WTC11 (cell line): ENCODE data around the gene MIER2. TPM values are rescaled to one million over a fixed set of nuclear protein-coding genes. Genes with fewer than 3 reads are reported as not detected.
"Not testable (repeated sequence)": the region's sequence is repeated elsewhere in the genome, so short reads cannot be mapped to it uniquely, and the experiment has no call there.

Experiments
- ATAC-seq: fragments of 200-7000 bp; cut with Tn5 transposase; 2 replicates; pipeline ENCODE4 v1.10.0; 2021; ENCODE audit warnings: mild to moderate bottlenecking, moderate library complexity
- CTCF ChIA-PET: fragments of 300-600 bp; sonication (Branson Sonifier 250); formaldehyde crosslinking; loops from one replicate; lab custom pipeline; 2021; ENCODE audit warnings: antibody characterized with exemption; lab: Charles Lee
- POLR2A ChIA-PET: fragments of 350-600 bp; sonication (Branson Sonifier 250); formaldehyde crosslinking; loops from one replicate; lab custom pipeline; 2021; ENCODE audit warnings: antibody characterized with exemption; lab: Charles Lee
- DNase-seq: peaks from one replicate; pipeline ENCODE4 v3.0.0; 2021; ENCODE audit warnings: low spot score
- H3K27ac Mint-ChIP-seq: 2 replicates; pipeline ENCODE4 v1.8.0; 2021; ENCODE audit warnings: mixed read lengths
- H3K27me3 Mint-ChIP-seq: 2 replicates; pipeline ENCODE4 v1.8.0; 2021; ENCODE audit warnings: low read depth, mild to moderate bottlenecking, moderate library complexity, mixed read lengths
- H3K36me3 Mint-ChIP-seq: 2 replicates; pipeline ENCODE4 v1.8.0; 2021; ENCODE audit warnings: mixed read lengths
- H3K4me1 Mint-ChIP-seq: 2 replicates; pipeline ENCODE4 v1.8.0; 2022; ENCODE audit warnings: mixed read lengths
- H3K4me3 Mint-ChIP-seq: 2 replicates; pipeline ENCODE4 v1.8.0; 2021; ENCODE audit warnings: mild to moderate bottlenecking, moderate library complexity, mixed read lengths
- H3K9me3 Mint-ChIP-seq: 2 replicates; pipeline ENCODE4 v1.8.0; 2021; ENCODE audit warnings: mixed read lengths
- CREM ChIP-seq: sonication (generic); formaldehyde crosslinking; IDR thresholded peaks from 2 replicates; pipeline ENCODE4 v1.8.1; 2022; ENCODE audit warnings: mild to moderate bottlenecking, missing genetic modification reagents, moderate library complexity
- ELF4 ChIP-seq: sonication (generic); formaldehyde crosslinking; IDR thresholded peaks from 2 replicates; pipeline ENCODE4 v1.8.1; 2022; ENCODE audit warnings: low read depth, mild to moderate bottlenecking, moderate library complexity, missing genetic modification reagents
- FOXP1 ChIP-seq: sonication (generic); formaldehyde crosslinking; IDR thresholded peaks from 2 replicates; pipeline ENCODE4 v1.8.0; 2022; ENCODE audit warnings: missing genetic modification reagents, mild to moderate bottlenecking, moderate library complexity, borderline replicate concordance
- MYBL2 ChIP-seq: sonication (generic); formaldehyde crosslinking; IDR thresholded peaks from 2 replicates; pipeline ENCODE4 v1.8.1; 2023; ENCODE audit warnings: mild to moderate bottlenecking, moderate library complexity, missing genetic modification reagents
- PRDM15 ChIP-seq: sonication (generic); formaldehyde crosslinking; IDR thresholded peaks from 2 replicates; pipeline ENCODE4 v1.8.0; 2022; ENCODE audit warnings: missing genetic modification reagents
- PRRX2 ChIP-seq: fragments of 250-450 bp; sonication (Bioruptor Pico); IDR thresholded peaks from 2 replicates; pipeline ENCODE4 v1.8.0; 2021; ENCODE audit warnings: mild to moderate bottlenecking
- RELA ChIP-seq: sonication (generic); formaldehyde crosslinking; IDR thresholded peaks from 2 replicates; pipeline ENCODE4 v1.8.1; 2022; ENCODE audit warnings: missing genetic modification reagents, mild to moderate bottlenecking, borderline replicate concordance
- RORB ChIP-seq: fragments of 250-450 bp; sonication (Bioruptor Pico); IDR thresholded peaks from 2 replicates; pipeline ENCODE4 v1.9.0; 2021; ENCODE audit warnings: mild to moderate bottlenecking
- SP1 ChIP-seq: sonication (generic); formaldehyde crosslinking; conservative IDR thresholded peaks from 2 replicates; pipeline ENCODE4 v1.8.1; 2022; ENCODE audit warnings: missing genetic modification reagents
- ZNF219 ChIP-seq: sonication (generic); formaldehyde crosslinking; IDR thresholded peaks from 2 replicates; pipeline ENCODE4 v1.8.0; 2023; ENCODE audit warnings: missing genetic modification reagents, mild to moderate bottlenecking, borderline replicate concordance
- ZNF232 ChIP-seq: sonication (generic); formaldehyde crosslinking; IDR thresholded peaks from 2 replicates; pipeline ENCODE4 v1.8.0; 2022; ENCODE audit warnings: mild to moderate bottlenecking, missing genetic modification reagents
- total RNA-seq: library from RNA; stranded (reverse); gene quantifications from 3 replicates; pipeline ENCODE4 v1.2.3, GENCODE V29; 2021
- TF ChIP-seq, protein P1 (sequence below): fragments of 250-450 bp; sonication (Bioruptor Pico); IDR thresholded peaks from 2 replicates; pipeline ENCODE4 v1.9.0; 2021; ENCODE audit warnings: mild to moderate bottlenecking, borderline replicate concordance
- TF ChIP-seq, protein P2 (sequence below): sonication (generic); formaldehyde crosslinking; IDR thresholded peaks from 2 replicates; pipeline ENCODE4 v1.8.1; 2022; ENCODE audit warnings: low read depth, missing genetic modification reagents, borderline replicate concordance

Gene MIER2
- total RNA-seq, 1 experiment from 2014 or later: 56.3 TPM

GRCh38 chr19:273393-273792 is 71.2 kb downstream of the MIER2 start (continued):
- TF ChIP-seq PRDM15 (CRISPR knock-in tag) (no peak), FOXP1 (CRISPR knock-in tag) (no peak)
- TF ChIP-seq, protein P1, sequence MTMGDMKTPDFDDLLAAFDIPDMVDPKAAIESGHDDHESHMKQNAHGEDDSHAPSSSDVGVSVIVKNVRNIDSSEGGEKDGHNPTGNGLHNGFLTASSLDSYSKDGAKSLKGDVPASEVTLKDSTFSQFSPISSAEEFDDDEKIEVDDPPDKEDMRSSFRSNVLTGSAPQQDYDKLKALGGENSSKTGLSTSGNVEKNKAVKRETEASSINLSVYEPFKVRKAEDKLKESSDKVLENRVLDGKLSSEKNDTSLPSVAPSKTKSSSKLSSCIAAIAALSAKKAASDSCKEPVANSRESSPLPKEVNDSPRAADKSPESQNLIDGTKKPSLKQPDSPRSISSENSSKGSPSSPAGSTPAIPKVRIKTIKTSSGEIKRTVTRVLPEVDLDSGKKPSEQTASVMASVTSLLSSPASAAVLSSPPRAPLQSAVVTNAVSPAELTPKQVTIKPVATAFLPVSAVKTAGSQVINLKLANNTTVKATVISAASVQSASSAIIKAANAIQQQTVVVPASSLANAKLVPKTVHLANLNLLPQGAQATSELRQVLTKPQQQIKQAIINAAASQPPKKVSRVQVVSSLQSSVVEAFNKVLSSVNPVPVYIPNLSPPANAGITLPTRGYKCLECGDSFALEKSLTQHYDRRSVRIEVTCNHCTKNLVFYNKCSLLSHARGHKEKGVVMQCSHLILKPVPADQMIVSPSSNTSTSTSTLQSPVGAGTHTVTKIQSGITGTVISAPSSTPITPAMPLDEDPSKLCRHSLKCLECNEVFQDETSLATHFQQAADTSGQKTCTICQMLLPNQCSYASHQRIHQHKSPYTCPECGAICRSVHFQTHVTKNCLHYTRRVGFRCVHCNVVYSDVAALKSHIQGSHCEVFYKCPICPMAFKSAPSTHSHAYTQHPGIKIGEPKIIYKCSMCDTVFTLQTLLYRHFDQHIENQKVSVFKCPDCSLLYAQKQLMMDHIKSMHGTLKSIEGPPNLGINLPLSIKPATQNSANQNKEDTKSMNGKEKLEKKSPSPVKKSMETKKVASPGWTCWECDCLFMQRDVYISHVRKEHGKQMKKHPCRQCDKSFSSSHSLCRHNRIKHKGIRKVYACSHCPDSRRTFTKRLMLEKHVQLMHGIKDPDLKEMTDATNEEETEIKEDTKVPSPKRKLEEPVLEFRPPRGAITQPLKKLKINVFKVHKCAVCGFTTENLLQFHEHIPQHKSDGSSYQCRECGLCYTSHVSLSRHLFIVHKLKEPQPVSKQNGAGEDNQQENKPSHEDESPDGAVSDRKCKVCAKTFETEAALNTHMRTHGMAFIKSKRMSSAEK (CRISPR knock-in tag): no peak

GRCh38 chr19:271856-272255 is 72.7 kb downstream of the MIER2 start:
- ChIA-PET POLR2A (no interaction called here), CTCF (no interaction called here)

GRCh38 chr19:270766-271318 is 73.8 kb downstream of the MIER2 start:
- H3K4me1 Mint-ChIP-seq: peaks cover 14% of the 10 kb centered on the region
- CTCF ChIA-PET, H3K27ac Mint-ChIP-seq, ATAC-seq, H3K4me3 Mint-ChIP-seq, H3K9me3 Mint-ChIP-seq, DNase-seq, H3K36me3 Mint-ChIP-seq, POLR2A ChIA-PET: not testable (repeated sequence)
- peaks cover 26% of the 10 kb centered on the region for H3K27me3 Mint-ChIP-seq

More at GRCh38 chr19:271856-272255, 72.7 kb downstream of the MIER2 start:
- H3K9me3 Mint-ChIP-seq: no peaks in the 10 kb centered on the region
- H3K27ac Mint-ChIP-seq: no peak overlapping the region
- H3K4me1 Mint-ChIP-seq: peaks cover 10% of the 10 kb centered on the region
- peaks cover 16% of the 10 kb centered on the region for H3K27me3 Mint-ChIP-seq
- no peak for ATAC-seq
- TF ChIP-seq RORB (CRISPR knock-in tag) (no peak), CREM (CRISPR knock-in tag) (no peak), ELF4 (CRISPR knock-in tag) (no peak), MYBL2 (CRISPR knock-in tag) (no peak), PRRX2 (CRISPR knock-in tag) (no peak), ZNF232 (CRISPR knock-in tag) (no peak), RELA (CRISPR knock-in tag) (no peak), ZNF219 (CRISPR knock-in tag) (no peak), SP1 (CRISPR knock-in tag) (no peak)
- TF ChIP-seq, protein P2, sequence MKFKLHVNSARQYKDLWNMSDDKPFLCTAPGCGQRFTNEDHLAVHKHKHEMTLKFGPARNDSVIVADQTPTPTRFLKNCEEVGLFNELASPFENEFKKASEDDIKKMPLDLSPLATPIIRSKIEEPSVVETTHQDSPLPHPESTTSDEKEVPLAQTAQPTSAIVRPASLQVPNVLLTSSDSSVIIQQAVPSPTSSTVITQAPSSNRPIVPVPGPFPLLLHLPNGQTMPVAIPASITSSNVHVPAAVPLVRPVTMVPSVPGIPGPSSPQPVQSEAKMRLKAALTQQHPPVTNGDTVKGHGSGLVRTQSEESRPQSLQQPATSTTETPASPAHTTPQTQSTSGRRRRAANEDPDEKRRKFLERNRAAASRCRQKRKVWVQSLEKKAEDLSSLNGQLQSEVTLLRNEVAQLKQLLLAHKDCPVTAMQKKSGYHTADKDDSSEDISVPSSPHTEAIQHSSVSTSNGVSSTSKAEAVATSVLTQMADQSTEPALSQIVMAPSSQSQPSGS: no peak
- no peaks in the 10 kb centered on the region for H3K36me3 Mint-ChIP-seq
- H3K4me3 Mint-ChIP-seq: no peak overlapping the region
- DNase-seq: no peak
